T-helper 2 cell treated with Interferon-gamma antibody and Interleukin-4, amounts not matched to agents 5 μg/mL and 100 μg/mL, for 36 hours (primary cell): Measurements from ENCODE around the gene POC1B.
A peak's percentile ranks its signal among the peaks of the same experiment; 100 is the strongest.

Experiments used
- DNase-seq: peaks from one replicate; pipeline ENCODE4 v3.0.0; 2021; ENCODE audit warnings: low spot score
- H3K27ac Mint-ChIP-seq: one replicate; pipeline ENCODE4 v1.8.0; 2021; ENCODE audit warnings: mild to moderate bottlenecking, mixed read lengths
- H3K27me3 Mint-ChIP-seq: one replicate; pipeline ENCODE4 v1.8.0; 2021; ENCODE audit warnings: low read depth, mixed read lengths
- H3K36me3 Mint-ChIP-seq: one replicate; pipeline ENCODE4 v1.8.0; 2021; ENCODE audit warnings: low read depth, mixed read lengths
- H3K4me1 Mint-ChIP-seq: one replicate; pipeline ENCODE4 v1.8.0; 2021; ENCODE audit warnings: low read depth, mixed read lengths
- H3K4me3 Mint-ChIP-seq: one replicate; pipeline ENCODE4 v1.8.0; 2022; ENCODE audit warnings: mild to moderate bottlenecking, moderate library complexity, mixed read lengths
- H3K9me3 Mint-ChIP-seq: one replicate; pipeline ENCODE4 v1.8.0; 2021; ENCODE audit warnings: mixed read lengths

The POC1B gene

GRCh38 chr12:89400415-89400814 lies 125.4 kb downstream of the POC1B start:
- Mint-ChIP-seq H3K4me1 (peaks cover 21% of the 10 kb centered on the region), H3K9me3 (peaks cover 5% of the 10 kb centered on the region), H3K27me3 (no peaks in the 10 kb centered on the region), H3K27ac (peak overlapping the region; percentile 7), H3K4me3 (no peak overlapping the region), H3K36me3 (peaks cover 23% of the 10 kb centered on the region)
- no peak for DNase-seq

GRCh38 chr12:89395712-89396111 lies 130.1 kb downstream of the POC1B start:
- Mint-ChIP-seq H3K36me3 (peaks cover 17% of the 10 kb centered on the region), H3K4me1 (peaks cover 39% of the 10 kb centered on the region), H3K27me3 (no peaks in the 10 kb centered on the region), H3K4me3 (no peak overlapping the region), H3K9me3 (no peaks in the 10 kb centered on the region), H3K27ac (no peak overlapping the region)
- DNase-seq = no peak

- Mint-ChIP-seq H3K36me3 (peaks cover 11% of the 10 kb centered on the region), H3K4me1 (peaks cover 49% of the 10 kb centered on the region), H3K27me3 (no peaks in the 10 kb centered on the region), H3K27ac (no peak overlapping the region), H3K4me3 (no peak overlapping the region), H3K9me3 (no peaks in the 10 kb centered on the region)
- no peak for DNase-seq
Observed at GRCh38 chr12:89393551-89394121, 132.2 kb downstream of the POC1B start.

GRCh38 chr12:89392391-89392790 lies 133.5 kb downstream of the POC1B start:
- H3K9me3 Mint-ChIP-seq = no peaks in the 10 kb centered on the region
- H3K36me3 Mint-ChIP-seq = peaks cover 6% of the 10 kb centered on the region
- no peak overlapping the region for H3K27ac Mint-ChIP-seq

GRCh38 chr12:89391726-89392336 lies 134.0 kb downstream of the POC1B start:
- Mint-ChIP-seq H3K4me1 (peaks cover 36% of the 10 kb centered on the region), H3K9me3 (no peaks in the 10 kb centered on the region), H3K27me3 (no peaks in the 10 kb centered on the region), H3K36me3 (peaks cover 6% of the 10 kb centered on the region), H3K4me3 (no peak overlapping the region), H3K27ac (peak overlapping the region; percentile 2)
- DNase-seq = no peak

More at GRCh38 chr12:89392391-89392790, 133.5 kb downstream of the POC1B start:
- H3K27me3 Mint-ChIP-seq = no peaks in the 10 kb centered on the region
- DNase-seq = no peak
- H3K4me3 Mint-ChIP-seq = no peak overlapping the region
- H3K4me1 Mint-ChIP-seq = peaks cover 40% of the 10 kb centered on the region

GRCh38 chr12:89390802-89391673 lies 134.8 kb downstream of the POC1B start:
- H3K4me3 Mint-ChIP-seq = no peak overlapping the region
- peaks cover 6% of the 10 kb centered on the region for H3K36me3 Mint-ChIP-seq
- H3K27ac Mint-ChIP-seq = peak overlapping the region; percentile 2

GRCh38 chr12:89389755-89390661 lies 135.8 kb downstream of the POC1B start:
- DNase-seq = peak; percentile 56
- H3K4me1 Mint-ChIP-seq = peaks cover 33% of the 10 kb centered on the region
- no peak overlapping the region for H3K4me3 Mint-ChIP-seq
- H3K36me3 Mint-ChIP-seq = peaks cover 6% of the 10 kb centered on the region
- no peak overlapping the region for H3K27ac Mint-ChIP-seq
- H3K9me3 Mint-ChIP-seq = no peaks in the 10 kb centered on the region
- no peaks in the 10 kb centered on the region for H3K27me3 Mint-ChIP-seq

More at GRCh38 chr12:89390802-89391673, 134.8 kb downstream of the POC1B start:
- peak; percentile 24 for DNase-seq
- no peaks in the 10 kb centered on the region for H3K27me3 Mint-ChIP-seq
- H3K9me3 Mint-ChIP-seq = no peaks in the 10 kb centered on the region
- H3K4me1 Mint-ChIP-seq = peaks cover 34% of the 10 kb centered on the region

GRCh38 chr12:89386138-89386537 lies 139.7 kb downstream of the POC1B start:
- no peak overlapping the region for H3K4me3 Mint-ChIP-seq
- peaks cover 40% of the 10 kb centered on the region for H3K4me1 Mint-ChIP-seq
- H3K27ac Mint-ChIP-seq = no peak overlapping the region
- H3K27me3 Mint-ChIP-seq = no peaks in the 10 kb centered on the region
- DNase-seq = no peak
- H3K9me3 Mint-ChIP-seq = no peaks in the 10 kb centered on the region
- no peaks in the 10 kb centered on the region for H3K36me3 Mint-ChIP-seq

- peaks cover 30% of the 10 kb centered on the region for H3K4me1 Mint-ChIP-seq
- no peaks in the 10 kb centered on the region for H3K36me3 Mint-ChIP-seq
- H3K4me3 Mint-ChIP-seq = no peak overlapping the region
- H3K27me3 Mint-ChIP-seq = no peaks in the 10 kb centered on the region
- no peaks in the 10 kb centered on the region for H3K9me3 Mint-ChIP-seq
- H3K27ac Mint-ChIP-seq = no peak overlapping the region
- no peak for DNase-seq
Observed at GRCh38 chr12:89384807-89385206, 141.0 kb downstream of the POC1B start.

GRCh38 chr12:89384050-89384758 lies 141.6 kb downstream of the POC1B start:
- Mint-ChIP-seq H3K27ac (no peak overlapping the region), H3K9me3 (no peaks in the 10 kb centered on the region), H3K36me3 (no peaks in the 10 kb centered on the region), H3K4me3 (no peak overlapping the region), H3K4me1 (peaks cover 24% of the 10 kb centered on the region), H3K27me3 (no peaks in the 10 kb centered on the region)
- no peak for DNase-seq

GRCh38 chr12:89383235-89384049 lies 142.4 kb downstream of the POC1B start:
- no peaks in the 10 kb centered on the region for H3K27me3 Mint-ChIP-seq
- H3K36me3 Mint-ChIP-seq = no peaks in the 10 kb centered on the region
- no peak for DNase-seq
- H3K27ac Mint-ChIP-seq = peak overlapping the region; percentile 13
- H3K4me3 Mint-ChIP-seq = no peak overlapping the region
- no peaks in the 10 kb centered on the region for H3K9me3 Mint-ChIP-seq
- peaks cover 26% of the 10 kb centered on the region for H3K4me1 Mint-ChIP-seq

GRCh38 chr12:89382328-89382727 lies 143.5 kb downstream of the POC1B start:
- Mint-ChIP-seq H3K27ac (no peak overlapping the region), H3K4me3 (no peak overlapping the region), H3K9me3 (peaks cover 3% of the 10 kb centered on the region), H3K36me3 (peaks cover 4% of the 10 kb centered on the region), H3K4me1 (peaks cover 26% of the 10 kb centered on the region), H3K27me3 (no peaks in the 10 kb centered on the region)
- DNase-seq = no peak
